B cell (primary cell): Measurements from ENCODE around the gene ADGRL4.

Source experiments
- CTCF ChIP-seq: fragments of 200-600 bp; IDR thresholded peaks from one replicate; pipeline ENCODE4 v1.8.0; 2022; ENCODE audit warnings: antibody characterized with exemption, mild to moderate bottlenecking
- EZH2 ChIP-seq: IDR thresholded peaks from 2 replicates; pipeline ENCODE4 v1.6.1; 2012; ENCODE audit warnings: borderline replicate concordance, low read depth, mild to moderate bottlenecking, moderate library complexity, low read length; ENCODE audit not compliant: insufficient read depth, poor library complexity, severe bottlenecking

GRCh38 chr1:78854556-78854955 is 152.0 kb downstream of the ADGRL4 start:
- TF ChIP-seq CTCF, result no peak
- no peak for TF ChIP-seq EZH2
